Left forelimb (tissue), 1 donor: Measurements from ENCODE around the gene LAMB3.

ENCODE experiments used
- DNase-seq: peaks from one replicate; pipeline ENCODE4 v3.0.0-alpha.2; 2018; ENCODE audit warnings: low spot score

LAMB3 gene

DNA sequence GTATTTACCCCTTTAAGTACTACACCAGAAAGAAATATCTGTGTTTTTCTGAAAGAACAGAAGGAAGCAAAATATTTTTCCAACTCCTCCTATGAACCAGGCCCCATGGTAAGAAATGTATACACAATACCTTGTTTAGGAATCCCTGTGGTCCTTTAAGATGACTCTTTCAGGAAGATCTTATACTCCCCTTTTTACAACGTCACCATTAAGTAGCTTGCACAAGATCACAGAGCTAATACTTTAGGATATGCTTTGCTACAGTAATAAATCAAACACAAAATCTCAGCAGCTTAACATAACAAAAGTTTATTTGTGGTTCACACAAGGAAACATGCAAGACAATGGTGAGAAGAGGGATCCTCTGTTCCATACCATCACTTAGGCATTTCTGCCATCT is 8.8 kb upstream of the LAMB3 start:
- no peak for DNase-seq

DNA sequence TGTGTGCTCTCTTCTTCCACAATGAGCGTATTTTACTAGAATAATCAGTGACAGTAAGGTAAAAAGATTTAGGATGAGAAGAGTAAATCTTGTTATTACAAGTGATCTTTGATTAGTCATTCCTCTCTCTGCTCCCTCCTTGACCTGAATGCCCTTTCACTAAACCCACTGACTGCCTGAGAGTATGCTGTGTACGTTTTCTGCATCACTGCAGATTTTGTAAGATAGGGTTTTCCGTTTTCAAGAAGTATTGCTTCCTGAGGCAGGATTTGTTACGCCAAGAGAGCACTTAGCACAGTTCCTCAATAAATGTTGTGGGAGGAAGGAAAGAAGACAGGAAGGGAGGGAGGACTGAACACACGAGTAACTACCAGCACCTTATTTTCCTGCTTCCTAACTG is 7.7 kb upstream of the LAMB3 start:
- DNase-seq, result no peak

DNA sequence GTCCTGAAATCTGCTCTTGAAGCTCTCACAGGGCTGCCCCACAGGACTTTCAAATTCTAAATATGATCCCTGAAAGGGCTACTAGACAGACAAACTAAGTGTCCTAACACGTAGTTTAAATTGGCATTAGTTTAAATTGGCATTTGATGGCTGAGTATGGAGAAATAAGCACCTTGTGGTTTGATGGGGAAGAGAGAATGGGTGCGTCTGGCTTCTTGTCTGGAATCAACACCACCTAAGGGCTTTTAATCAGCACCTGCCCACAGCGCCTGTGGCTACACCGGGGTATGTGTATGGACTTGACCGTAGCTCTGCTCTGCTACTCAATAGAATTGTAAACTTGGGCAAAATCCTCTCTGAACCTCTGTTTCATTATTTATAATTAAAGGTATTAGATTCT is 5.7 kb upstream of the LAMB3 start:
- DNase-seq, result no peak

DNA sequence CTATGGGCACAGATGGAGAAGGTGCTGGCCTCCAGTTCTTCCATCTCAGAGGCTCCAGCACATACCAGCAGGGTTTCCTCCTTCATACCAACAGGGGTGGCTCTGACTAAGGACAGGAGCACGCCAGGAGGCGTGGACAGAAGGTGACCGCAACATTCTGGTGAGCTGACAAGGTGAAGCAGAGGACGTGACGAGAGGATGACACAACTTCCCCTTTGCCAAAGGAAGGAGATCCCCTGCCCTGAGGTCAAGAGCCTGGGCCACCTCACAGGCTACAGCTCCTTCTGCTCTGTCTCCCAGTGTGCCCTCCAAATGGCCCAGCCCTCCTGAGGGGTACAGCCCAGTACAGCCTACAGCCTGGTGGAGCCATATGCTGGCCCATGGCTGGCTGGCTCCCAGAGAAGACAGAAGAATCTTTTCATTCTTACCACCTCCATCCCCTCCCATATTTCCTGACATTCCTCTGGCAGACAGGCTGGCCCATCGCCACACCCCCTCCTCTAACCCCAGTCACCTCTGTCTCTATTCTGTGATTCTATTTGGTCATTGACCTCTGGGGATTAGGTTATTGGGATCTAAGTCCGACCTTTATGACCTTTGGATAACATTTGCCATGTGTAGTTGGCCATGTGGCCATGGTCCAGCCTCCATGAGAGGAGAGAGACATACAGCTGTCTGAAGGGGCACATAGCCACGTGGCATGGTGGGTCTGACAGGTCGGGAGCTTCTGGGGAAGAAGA is 5.1 kb upstream of the LAMB3 start:
- DNase-seq, result no peak

DNA sequence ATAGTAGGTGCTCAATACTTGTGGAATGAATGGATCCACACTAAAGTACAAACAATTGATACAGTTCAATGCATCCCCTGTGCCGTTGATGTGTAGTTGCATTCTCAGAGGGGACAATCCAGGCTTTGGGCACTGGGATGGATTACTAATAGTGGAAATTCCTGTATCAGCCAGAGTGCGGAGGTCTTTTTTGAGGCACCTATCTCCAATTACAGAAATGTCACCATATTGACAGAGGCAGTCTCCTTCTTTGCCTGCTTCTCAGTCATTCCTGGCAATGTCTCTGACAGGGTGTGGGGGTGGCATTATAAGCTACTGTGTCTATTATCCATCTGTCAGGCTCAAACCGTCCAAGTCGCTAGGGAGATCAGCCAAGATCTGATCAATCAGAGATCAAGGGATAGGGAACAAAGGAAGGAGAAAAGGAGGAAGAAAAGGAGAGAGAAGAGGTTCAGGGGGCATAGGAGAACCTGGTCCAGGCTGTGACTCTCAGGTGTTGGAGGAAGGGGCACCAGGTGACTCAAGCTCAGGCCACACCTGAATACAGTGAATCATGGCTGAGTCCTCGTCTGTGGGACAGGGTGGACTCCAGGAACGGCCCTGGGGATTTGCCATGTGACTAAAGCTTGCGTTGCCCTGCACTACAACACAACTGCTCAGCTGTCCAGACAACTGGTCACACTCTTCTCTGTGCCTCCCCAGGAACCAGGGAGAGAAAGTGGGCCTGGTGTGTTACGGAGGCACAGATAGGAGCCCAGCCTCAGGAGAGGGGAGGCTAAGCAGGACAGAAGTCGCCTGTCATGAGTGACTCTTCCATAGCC is 3.4 kb upstream of the LAMB3 start:
- no peak for DNase-seq

DNA sequence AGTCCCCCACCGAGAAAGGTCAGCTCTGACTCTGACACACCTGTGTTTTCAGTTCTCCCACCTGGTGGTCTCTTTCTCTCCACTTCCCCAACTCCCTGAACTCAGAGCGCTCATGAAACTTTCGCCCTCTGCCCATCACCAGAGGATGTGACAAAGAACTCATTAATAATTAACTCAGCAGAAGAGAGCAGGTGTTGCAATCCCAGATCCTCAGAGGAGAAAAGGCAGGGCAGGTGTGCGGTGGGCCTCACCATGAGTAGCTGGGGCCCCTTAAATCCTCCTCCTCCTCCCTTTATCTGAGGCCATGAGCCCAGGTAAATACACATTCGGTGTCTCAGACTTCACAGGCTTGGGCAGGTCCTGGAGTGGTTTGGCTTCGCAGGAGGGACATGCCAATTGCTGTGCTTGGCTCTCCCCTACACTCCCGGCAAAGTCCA is 1.7 kb upstream of the LAMB3 start:
- no peak for DNase-seq

DNA sequence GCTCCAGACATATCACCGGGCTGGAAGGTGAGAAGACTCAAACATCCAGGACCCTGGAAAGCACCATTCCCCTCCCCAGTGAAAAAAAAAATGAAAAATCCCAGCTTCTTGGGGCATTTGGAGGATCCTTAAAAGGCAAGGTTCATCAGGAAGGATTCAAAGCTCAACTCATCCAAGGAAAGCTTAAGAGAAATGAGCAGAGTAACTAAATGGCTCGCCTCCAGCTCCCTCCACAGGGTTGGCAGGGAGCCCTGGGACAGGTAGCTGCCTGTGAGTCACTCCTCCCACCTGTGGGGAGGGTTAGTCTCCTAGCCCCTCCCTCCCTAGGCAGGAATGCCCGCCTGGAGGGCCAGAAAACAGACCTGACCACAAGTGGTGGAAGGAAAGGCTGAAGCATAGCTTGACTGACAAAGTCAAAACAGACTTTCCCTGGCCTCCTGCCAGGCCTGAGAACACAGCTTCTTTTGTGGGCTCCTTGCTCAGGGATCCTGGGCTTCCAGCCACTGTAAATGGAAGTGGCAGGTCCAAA is 712 bp upstream of the LAMB3 start:
- DNase-seq, result no peak

DNA sequence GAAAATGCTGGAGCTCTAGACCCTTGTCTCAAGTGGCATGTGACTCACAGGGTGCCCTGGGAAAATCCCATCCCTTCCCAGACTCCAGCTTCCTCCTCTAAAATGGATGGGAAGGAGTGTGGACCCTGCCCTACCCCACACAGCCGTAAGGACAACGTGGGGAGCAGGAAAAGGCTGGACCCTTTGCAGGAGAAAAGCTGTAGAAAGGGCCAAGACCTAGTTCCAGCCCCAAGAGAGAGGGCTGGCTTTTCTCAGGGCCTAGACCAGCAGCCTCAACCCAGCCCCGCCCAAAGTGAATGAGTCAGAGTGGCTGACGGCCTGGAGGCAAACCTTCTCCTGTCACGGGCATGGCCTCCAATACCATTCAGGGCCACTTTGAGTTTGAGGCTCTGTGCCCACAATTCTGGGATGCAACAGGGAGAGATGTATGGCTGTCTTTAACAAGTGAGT is 1.1 kb downstream of the LAMB3 start:
- no peak for DNase-seq

DNA sequence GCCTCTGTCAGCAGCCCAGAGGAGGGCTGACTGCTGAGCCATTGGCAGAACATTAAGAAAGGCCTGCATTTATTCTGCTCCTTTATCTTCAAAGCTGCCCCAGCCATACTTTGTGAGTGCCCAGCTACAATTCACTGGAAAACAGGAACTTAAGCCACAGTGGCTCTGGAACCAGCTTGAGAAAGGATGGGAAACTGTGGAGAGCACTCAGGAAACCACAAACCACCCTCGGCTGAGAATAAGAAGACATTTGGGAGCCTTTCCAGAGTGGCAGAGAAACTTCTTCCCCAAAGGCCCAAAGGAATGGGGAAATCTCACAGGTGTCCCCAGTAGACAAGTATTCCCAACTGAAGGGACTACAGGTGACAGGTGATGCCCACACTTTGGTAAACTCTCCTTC is 1.8 kb downstream of the LAMB3 start:
- no peak for DNase-seq

DNA sequence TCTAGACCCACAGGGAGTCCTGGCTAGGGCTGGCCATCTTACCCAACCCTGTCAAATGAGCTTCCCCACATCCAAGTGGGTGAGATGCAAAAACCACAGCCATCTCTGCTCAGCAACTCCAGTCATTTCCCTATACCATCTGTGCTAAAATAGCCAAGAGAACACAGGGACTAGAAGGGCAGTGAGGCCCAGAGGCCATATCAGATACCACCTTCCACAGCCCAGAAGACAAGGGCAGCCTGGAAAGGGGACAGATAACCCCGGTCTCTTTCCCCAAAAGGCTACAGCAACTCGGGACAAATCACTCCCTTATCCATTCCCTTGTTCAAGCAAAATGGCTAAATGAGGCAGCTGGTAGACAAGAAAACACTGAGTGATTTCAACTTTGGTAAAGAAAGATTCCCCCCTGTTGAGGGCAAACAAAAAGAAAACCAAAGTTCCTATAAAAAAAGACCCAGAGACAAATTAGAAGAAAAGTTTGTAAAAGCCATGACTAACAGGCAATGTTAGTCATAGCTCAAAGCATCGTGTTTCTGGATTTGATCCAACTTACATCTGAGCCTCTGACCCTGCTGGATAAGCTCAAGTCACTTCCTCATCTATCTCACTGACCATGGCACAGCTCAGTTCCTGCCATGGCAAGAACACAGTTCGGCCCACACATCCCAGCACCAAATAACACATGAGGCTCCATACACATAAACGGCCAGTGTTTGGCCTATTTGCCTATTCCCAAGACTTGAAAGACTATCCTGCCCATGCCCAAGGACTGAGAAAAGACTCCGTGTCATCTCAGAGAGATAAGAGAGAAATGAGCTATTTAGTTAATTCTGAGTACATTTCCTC is 3.1 kb downstream of the LAMB3 start:
- no peak for DNase-seq

DNA sequence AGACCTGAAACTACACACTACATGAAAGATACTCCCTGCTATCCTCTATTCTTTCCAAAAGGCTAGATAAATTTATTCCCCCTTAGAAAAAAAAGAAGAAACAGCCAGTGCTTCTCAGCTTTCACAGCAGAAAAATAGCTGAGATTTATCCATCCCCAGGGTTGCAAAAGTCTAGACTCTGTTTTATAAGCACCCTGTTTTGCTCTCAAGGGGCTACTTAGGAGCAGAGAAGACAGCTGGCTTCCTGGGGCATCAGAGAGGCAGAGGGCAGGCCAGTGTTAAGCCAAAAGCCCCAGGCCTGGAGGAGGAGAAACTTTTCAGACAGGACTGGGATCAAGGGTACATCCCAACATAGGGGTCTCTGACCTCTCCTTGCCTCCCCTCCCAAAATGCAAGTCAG is 3.9 kb downstream of the LAMB3 start:
- no peak for DNase-seq

DNA sequence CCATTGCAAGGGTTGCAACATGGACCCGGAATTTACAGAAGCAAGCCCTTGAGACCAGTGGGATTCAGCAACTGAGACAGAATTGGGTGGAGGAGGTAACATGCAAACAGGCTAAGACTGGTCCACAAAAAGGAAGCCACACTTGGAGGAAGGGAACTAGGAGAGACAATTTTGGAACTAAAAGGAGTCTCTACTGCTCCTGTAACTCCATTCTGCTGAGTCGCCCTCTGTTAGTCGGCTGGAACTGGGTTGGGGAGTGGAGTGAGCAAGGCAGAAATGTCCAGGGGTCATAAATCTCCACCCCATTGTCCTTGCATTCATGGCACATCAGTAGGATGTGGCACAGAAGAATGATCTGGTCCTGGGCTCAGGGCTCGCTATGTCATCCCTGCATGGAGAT is 5.1 kb downstream of the LAMB3 start:
- DNase-seq, result no peak

DNA sequence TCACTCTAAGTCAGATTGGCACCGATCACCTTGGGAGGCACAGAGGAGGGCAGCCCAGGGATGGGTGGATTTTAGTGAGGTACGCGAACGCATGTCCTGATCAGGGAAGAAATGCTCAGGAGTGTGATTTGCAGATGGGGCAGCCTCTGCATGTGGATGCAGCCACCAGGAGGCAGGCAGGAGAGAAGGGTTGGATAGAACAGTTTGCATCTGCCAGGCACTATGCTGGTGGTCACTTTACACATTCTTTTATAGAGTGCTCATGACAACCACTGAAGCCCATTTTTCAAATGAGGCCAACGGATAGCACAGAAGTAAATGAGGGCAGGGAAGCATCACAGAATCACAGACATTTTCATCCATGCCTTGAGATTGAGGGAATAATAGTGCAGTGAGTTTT is 5.7 kb downstream of the LAMB3 start:
- DNase-seq, result no peak

DNA sequence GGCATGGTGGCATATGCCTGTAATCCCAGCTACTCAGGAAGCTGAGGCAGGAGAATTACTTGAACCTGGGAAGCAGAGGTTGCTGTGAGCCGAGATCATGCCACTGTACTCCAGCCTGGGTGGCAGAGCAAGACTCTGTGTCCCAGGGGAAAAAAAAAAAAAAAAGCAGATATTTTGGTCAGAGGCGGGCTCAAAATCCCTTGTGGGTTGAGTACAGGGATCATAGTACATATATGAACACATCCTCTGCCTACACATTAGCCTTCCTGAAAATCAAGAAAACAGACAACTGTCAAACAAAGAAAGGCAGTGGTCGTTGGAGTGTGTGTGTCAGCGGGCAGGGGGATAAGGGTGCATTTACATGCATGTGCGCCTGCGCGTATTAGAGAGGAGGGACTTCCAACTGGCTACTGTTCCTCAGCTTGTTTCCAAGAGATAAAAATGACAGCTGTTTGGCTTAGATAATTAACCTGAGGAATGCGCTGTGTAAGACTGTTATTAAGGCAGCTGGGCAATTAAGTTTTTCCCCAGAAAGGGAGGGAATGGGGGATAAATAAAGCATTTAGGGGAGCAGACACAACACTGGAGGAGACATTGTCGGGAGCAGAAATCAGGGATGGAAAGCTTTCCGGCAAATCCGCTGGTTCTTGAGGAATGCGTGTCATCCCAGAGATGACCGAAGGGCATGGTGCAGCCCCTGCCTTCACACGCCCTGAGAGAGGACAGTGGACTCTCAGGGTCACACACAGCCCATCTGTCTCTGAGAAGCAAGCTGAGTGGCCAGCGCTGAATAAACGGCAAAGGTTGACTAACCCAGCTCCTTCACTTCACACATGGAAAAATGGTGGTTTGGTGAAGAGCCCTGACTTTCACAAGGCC is 6.4 kb downstream of the LAMB3 start:
- DNase-seq, result no peak

DNA sequence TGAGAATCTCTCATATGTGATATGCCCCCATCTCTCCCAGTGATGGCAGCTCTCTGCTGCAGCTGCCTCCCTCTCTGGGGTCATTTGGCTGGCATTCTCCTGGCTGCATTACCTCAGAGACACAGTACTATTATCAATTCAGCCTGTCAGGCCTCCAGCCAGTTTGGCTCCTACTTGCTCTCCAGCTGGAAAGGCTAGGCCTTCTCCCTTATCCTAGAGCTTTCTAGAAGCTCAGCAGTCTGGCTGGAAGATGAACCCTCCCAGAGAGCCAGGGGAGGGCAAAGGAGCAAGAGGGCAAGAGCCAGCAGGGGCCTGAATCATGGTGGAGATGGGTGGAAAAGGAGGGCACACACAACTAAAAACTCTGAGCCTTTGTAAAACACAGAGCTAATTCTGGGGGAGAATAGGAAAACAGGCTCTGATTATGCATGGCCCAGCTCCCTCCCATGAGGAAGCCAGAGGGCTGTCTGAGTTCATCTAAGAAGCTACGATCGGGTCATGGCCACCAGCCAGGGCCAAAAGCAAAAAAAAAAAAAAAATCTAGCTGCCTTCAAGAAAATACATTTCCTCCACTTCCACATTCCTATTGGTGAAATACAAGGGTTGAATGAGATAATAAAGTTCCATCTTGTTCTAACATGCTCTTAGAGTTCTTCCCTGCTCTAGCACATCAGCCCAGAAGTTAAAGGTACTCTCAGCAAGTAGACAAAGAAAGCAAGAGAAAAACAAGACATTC is 8.8 kb downstream of the LAMB3 start:
- DNase-seq, result no peak

DNA sequence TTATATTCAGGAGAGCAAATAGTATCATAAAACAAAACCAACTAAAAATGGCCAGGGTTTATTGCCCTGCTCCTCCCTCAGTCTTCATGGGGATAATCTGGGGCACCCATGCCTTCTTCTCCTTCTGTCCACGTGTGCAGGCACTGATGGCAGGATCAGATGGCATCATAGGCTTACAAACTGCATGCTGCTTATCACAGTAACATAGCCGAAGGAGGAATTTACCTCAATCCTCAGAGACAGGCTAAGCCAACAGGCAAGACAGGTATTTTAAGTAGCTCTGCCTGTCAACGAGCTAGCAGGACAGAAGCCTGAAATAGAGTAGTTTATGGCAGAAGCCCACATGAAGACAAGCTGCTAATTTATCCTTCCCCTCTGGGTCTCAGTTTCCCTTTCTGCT is 9.4 kb downstream of the LAMB3 start:
- no peak for DNase-seq

DNA sequence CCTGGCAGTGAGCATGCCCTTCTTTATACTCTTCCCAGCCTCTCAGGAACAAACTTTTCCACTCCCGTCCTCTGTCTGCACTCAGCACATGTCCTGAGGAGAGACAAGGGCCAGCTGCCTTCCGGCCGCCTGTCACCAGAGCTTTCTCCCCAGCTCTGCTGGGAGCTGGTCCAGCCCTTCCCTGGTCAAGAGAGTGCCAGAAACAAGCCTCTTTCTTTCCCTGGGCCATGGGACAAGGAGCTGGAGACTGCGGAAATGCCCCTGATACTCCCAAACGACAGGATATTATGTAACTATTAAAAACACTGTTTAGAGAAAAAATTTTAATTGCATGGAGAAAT is 10.4 kb downstream of the LAMB3 start:
- DNase-seq, result no peak

DNA sequence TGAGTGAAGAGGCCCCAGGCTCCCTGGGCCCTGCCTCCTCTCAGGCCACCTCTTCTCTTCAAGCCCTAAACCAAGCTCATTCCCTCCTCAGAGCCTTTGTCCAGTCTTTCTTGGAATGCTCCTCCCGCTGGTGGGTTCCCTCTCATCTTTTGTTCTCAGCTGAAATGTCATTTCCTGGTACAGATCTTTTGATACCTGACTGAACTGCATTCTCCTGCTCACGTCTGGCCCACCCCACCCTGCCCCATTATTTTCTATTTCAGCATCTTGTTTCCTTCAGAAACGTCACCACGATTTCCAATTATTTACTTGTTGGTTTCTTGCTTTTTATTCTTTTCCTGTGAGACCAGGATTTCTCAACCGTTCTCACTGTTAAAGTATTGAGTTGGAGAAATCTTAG is 16.4 kb downstream of the LAMB3 start:
- no peak for DNase-seq

DNA sequence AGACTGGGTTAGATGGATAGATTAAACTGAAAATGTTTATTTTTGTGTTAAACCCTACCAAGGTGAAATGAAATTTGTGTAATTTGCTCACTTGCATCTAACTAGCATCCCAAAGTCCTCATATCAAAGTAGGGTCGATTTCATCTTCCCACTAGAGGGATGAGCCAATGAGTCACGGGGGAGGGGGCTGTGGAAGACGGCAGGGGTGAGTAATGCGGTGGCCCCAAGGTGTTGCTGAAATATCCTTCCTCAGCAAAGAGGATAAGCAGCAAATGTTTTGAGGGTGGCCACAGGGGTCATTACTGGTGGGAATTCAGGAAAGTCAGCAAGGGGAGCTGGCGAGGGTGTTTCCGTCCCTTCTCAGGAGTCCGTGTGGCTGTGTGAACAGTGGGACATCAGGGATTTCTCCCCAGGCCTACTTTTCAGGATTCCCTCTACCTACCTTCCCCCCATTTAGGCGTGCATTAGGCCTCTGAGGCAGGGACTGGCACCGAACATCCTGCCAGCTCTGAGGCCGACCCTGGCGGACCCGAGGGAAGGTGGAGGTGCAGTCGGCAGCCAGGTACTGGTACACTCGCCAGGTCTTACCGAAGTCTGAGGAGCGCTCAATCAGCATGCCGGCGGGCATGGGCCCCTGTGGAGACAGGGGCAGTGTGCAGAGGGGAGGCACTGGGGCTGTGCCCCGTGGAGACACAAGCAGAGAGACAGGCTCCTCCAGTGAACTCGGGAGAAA is 18.1 kb downstream of the LAMB3 start:
- DNase-seq, result no peak
